Measurements from ENCODE around the gene FSIP1. TPM values are rescaled to one million over a fixed set of nuclear protein-coding genes. Genes with fewer than 3 reads are reported as not detected.

The FSIP1 gene
- total RNA-seq, 1 experiment from 2014 or later, result 3.2 TPM

DNA sequence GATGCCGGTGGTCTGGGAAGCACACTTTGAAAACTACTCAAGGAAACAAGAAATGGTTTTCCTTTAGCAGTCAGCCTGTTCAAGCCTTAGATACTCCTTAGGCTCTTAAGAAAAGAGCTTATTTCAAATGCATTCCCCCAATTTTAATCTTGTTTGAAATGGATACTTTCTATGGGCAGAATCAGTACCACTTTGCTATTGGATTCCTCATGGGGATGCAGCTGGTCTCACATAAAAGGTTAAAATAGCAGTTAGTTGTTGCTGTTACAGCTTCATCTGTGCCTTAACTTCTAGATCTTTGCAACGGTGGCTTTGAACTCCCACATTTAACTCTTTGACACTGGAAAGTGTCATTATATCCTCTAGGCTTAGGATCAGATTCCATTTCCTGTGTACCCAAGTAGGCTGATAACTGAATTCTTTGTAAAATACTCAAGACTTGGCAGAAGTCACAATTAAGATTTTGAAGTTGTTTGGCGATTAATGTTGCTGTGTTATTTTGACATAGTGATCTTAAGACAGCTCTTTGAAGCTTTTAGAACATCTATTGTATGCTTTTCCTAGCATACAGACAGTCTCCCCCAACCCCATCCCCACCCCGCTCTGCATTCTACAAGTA lies 199.6 kb downstream of the FSIP1 start:
- DNase-seq (ENCODE audit: unreplicated experiment), result no peak
- Mint-ChIP-seq H3K36me3 (ENCODE audit: insufficient read depth, unreplicated experiment) (peaks cover 69% of the 10 kb centered on the region), H3K27ac (ENCODE audit: low read depth, unreplicated experiment) (peak overlapping the region; percentile 68), H3K4me1 (ENCODE audit: insufficient read depth, unreplicated experiment) (peaks cover 53% of the 10 kb centered on the region), H3K4me3 (ENCODE audit: unreplicated experiment) (peak overlapping the region; percentile 78), H3K27me3 (ENCODE audit: insufficient read depth, unreplicated experiment) (no peaks in the 10 kb centered on the region), H3K9me3 (ENCODE audit: unreplicated experiment) (no peaks in the 10 kb centered on the region)
- TF ChIP-seq, protein P1, sequence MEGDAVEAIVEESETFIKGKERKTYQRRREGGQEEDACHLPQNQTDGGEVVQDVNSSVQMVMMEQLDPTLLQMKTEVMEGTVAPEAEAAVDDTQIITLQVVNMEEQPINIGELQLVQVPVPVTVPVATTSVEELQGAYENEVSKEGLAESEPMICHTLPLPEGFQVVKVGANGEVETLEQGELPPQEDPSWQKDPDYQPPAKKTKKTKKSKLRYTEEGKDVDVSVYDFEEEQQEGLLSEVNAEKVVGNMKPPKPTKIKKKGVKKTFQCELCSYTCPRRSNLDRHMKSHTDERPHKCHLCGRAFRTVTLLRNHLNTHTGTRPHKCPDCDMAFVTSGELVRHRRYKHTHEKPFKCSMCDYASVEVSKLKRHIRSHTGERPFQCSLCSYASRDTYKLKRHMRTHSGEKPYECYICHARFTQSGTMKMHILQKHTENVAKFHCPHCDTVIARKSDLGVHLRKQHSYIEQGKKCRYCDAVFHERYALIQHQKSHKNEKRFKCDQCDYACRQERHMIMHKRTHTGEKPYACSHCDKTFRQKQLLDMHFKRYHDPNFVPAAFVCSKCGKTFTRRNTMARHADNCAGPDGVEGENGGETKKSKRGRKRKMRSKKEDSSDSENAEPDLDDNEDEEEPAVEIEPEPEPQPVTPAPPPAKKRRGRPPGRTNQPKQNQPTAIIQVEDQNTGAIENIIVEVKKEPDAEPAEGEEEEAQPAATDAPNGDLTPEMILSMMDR (IDR thresholded peaks at IDR 0.05; ENCODE audit: unreplicated experiment), result no peak
- CTCF ChIA-PET, result interaction anchor here (0.5 to 8.4 kb wide), 33 partner anchors 8 to 884 kb away, joined by 3 to 141 read pairs (median 4); no protein-coding TSS in a partner anchor
- POLR2A ChIA-PET, result interaction anchor here (0.6 to 4.7 kb wide), 7 partner anchors 12 to 458 kb away, joined by 3 to 69 read pairs (median 4); no protein-coding TSS in a partner anchor
- no TSS peak for BruUV-seq (replicated peaks)
- intact Hi-C loops (cut with micrococcal nuclease), result loop anchor here (1.0 to 5.0 kb wide), 5 partner anchors 71 to 271 kb away; no protein-coding TSS in a partner anchor

GRCh38 chr15:39582286-39582976 lies 200.2 kb downstream of the FSIP1 start:
- peak; percentile 39 for DNase-seq (ENCODE audit: unreplicated experiment)
- H3K27ac Mint-ChIP-seq (ENCODE audit: low read depth, unreplicated experiment), result no peak overlapping the region
- intact Hi-C loops (cut with micrococcal nuclease), result loop anchor here (5.0 kb wide), 3 partner anchors 70 to 270 kb away; no protein-coding TSS in a partner anchor
- POLR2A ChIA-PET, result interaction anchor here (0.7 to 4.7 kb wide), 8 partner anchors 12 to 411 kb away, joined by 3 to 69 read pairs (median 5); no protein-coding TSS in a partner anchor
- peaks cover 62% of the 10 kb centered on the region for H3K36me3 Mint-ChIP-seq (ENCODE audit: insufficient read depth, unreplicated experiment)
- peaks cover 53% of the 10 kb centered on the region for H3K4me1 Mint-ChIP-seq (ENCODE audit: insufficient read depth, unreplicated experiment)
- BruUV-seq (replicated peaks), result no TSS peak
- CTCF ChIA-PET, result interaction anchor here (0.7 to 8.4 kb wide), 43 partner anchors 9 to 883 kb away, joined by 3 to 141 read pairs (median 5); no protein-coding TSS in a partner anchor
- H3K9me3 Mint-ChIP-seq (ENCODE audit: unreplicated experiment), result no peaks in the 10 kb centered on the region
- TF ChIP-seq, protein P1 (IDR thresholded peaks at IDR 0.05; ENCODE audit: unreplicated experiment), result no peak
- H3K27me3 Mint-ChIP-seq (ENCODE audit: insufficient read depth, unreplicated experiment), result no peaks in the 10 kb centered on the region
- peak overlapping the region; percentile 78 for H3K4me3 Mint-ChIP-seq (ENCODE audit: unreplicated experiment)

DNA sequence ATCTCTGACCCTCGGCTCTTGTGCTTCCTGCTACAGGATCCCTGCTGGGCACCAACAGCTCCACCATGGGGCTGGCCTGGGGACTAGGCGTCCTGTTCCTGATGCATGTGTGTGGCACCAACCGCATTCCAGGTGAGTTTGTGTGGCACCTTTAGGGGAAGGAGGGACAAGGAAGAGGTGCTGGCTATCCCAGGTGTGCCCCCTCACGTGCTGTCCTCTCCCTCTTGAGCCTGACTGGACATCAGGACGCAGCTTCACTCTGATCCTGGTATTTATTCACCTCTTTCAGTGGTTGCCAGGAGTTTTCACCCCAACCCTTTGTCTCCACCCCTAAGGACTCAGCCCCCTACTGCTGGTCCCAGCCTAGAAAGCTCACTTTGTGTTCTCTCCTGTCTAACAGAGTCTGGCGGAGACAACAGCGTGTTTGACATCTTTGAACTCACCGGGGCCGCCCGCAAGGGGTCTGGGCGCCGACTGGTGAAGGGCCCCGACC lies 200.8 kb downstream of the FSIP1 start:
- peak overlapping the region; percentile 24 for H3K27ac Mint-ChIP-seq (ENCODE audit: low read depth, unreplicated experiment)
- ChIA-PET CTCF (interaction anchor here (0.7 to 8.4 kb wide), 36 partner anchors 9 to 882 kb away, joined by 3 to 141 read pairs (median 6); no protein-coding TSS in a partner anchor), POLR2A (interaction anchor here (0.7 to 4.7 kb wide), 12 partner anchors 13 to 410 kb away, joined by 3 to 69 read pairs (median 8); no protein-coding TSS in a partner anchor)
- peaks cover 53% of the 10 kb centered on the region for H3K4me1 Mint-ChIP-seq (ENCODE audit: insufficient read depth, unreplicated experiment)
- intact Hi-C loops (cut with micrococcal nuclease), result loop anchor here (2.0 to 5.0 kb wide), 5 partner anchors 70 to 591 kb away; no protein-coding TSS in a partner anchor
- no peaks in the 10 kb centered on the region for H3K27me3 Mint-ChIP-seq (ENCODE audit: insufficient read depth, unreplicated experiment)
- H3K4me3 Mint-ChIP-seq (ENCODE audit: unreplicated experiment), result peak overlapping the region; percentile 78
- H3K9me3 Mint-ChIP-seq (ENCODE audit: unreplicated experiment), result no peaks in the 10 kb centered on the region
- peak; percentile 76 for DNase-seq (ENCODE audit: unreplicated experiment)
- no TSS peak for BruUV-seq (replicated peaks)
- TF ChIP-seq, protein P1 (IDR thresholded peaks at IDR 0.05; ENCODE audit: unreplicated experiment), result peak; percentile 47
- peaks cover 56% of the 10 kb centered on the region for H3K36me3 Mint-ChIP-seq (ENCODE audit: insufficient read depth, unreplicated experiment)
